ENCODE data around the gene OR4D9. TPM values are rescaled to one million over a fixed set of nuclear protein-coding genes. Genes with fewer than 3 reads are reported as not detected.

The OR4D9 gene
- total and polyA plus RNA-seq, 2 donors, result not detected

- Histone ChIP-seq H3K27ac (ENCODE audit: low read depth) (no peak overlapping the region), H3K36me3 (ENCODE audit: insufficient read depth) (no peaks in the 10 kb centered on the region), H3K4me1 (ENCODE audit: insufficient read depth) (no peaks in the 10 kb centered on the region), H3K4me3 (ENCODE audit: low read depth, low read length) (peak overlapping the region; percentile 24)
- peak; percentile 68 for DNase-seq (ENCODE audit: extremely low spot score)
- WGBS, result 6% methylated on average over 30 of the region's 30 CpGs
Observed at GRCh38 chr11:59556115-59556916, 45.0 kb downstream of the OR4D9 start.

- Histone ChIP-seq H3K4me1 (ENCODE audit: insufficient read depth) (no peaks in the 10 kb centered on the region), H3K4me3 (ENCODE audit: low read depth, low read length) (no peak overlapping the region), H3K36me3 (ENCODE audit: insufficient read depth) (no peaks in the 10 kb centered on the region), H3K27ac (ENCODE audit: low read depth) (no peak overlapping the region)
- 20% methylated on average over 13 of the region's 13 CpGs for WGBS
- DNase-seq (ENCODE audit: extremely low spot score), result no peak
Observed at GRCh38 chr11:59556917-59557348, 45.6 kb downstream of the OR4D9 start.

- H3K4me3 ChIP-seq (ENCODE audit: low read depth, low read length), result no peak overlapping the region
- WGBS, result 68% methylated on average over 7 of the region's 7 CpGs
- no peak overlapping the region for H3K27ac ChIP-seq (ENCODE audit: low read depth)
- no peaks in the 10 kb centered on the region for H3K36me3 ChIP-seq (ENCODE audit: insufficient read depth)
- H3K4me1 ChIP-seq (ENCODE audit: insufficient read depth), result no peaks in the 10 kb centered on the region
- no peak for DNase-seq (ENCODE audit: extremely low spot score)
Observed at GRCh38 chr11:59558270-59558643, 46.9 kb downstream of the OR4D9 start.

GRCh38 chr11:59559886-59560285, 48.5 kb downstream of the OR4D9 start:
- WGBS, result 51% methylated on average over 8 of the region's 8 CpGs
- H3K36me3 ChIP-seq (ENCODE audit: insufficient read depth), result no peaks in the 10 kb centered on the region
- no peak for DNase-seq (ENCODE audit: extremely low spot score)
- H3K4me1 ChIP-seq (ENCODE audit: insufficient read depth), result no peaks in the 10 kb centered on the region
- H3K4me3 ChIP-seq (ENCODE audit: low read depth, low read length), result no peak overlapping the region
- H3K27ac ChIP-seq (ENCODE audit: low read depth), result no peak overlapping the region

GRCh38 chr11:59560290-59560701, 49.0 kb downstream of the OR4D9 start:
- no peaks in the 10 kb centered on the region for H3K4me1 ChIP-seq (ENCODE audit: insufficient read depth)
- WGBS, result under 1% methylated on average over 18 of the region's 18 CpGs
- peak; percentile 82 for DNase-seq (ENCODE audit: extremely low spot score)
- no peaks in the 10 kb centered on the region for H3K36me3 ChIP-seq (ENCODE audit: insufficient read depth)
- peak overlapping the region; percentile 72 for H3K27ac ChIP-seq (ENCODE audit: low read depth)
- peak overlapping the region; percentile 59 for H3K4me3 ChIP-seq (ENCODE audit: low read depth, low read length)

- Histone ChIP-seq H3K27ac (ENCODE audit: low read depth) (peak overlapping the region; percentile 72), H3K36me3 (ENCODE audit: insufficient read depth) (no peaks in the 10 kb centered on the region), H3K4me3 (ENCODE audit: low read depth, low read length) (peak overlapping the region; percentile 59), H3K4me1 (ENCODE audit: insufficient read depth) (no peaks in the 10 kb centered on the region)
- 5% methylated on average over 40 of the region's 40 CpGs for WGBS
- DNase-seq (ENCODE audit: extremely low spot score), result peak; percentile 81
Observed at GRCh38 chr11:59560702-59561473, 49.5 kb downstream of the OR4D9 start.

GRCh38 chr11:59562292-59562691, 51.0 kb downstream of the OR4D9 start:
- no peak overlapping the region for H3K27ac ChIP-seq (ENCODE audit: low read depth)

More at GRCh38 chr11:59562292-59562691, 51.0 kb downstream of the OR4D9 start:
- DNase-seq (ENCODE audit: extremely low spot score), result no peak
- Histone ChIP-seq H3K4me3 (ENCODE audit: low read depth, low read length) (no peak overlapping the region), H3K36me3 (ENCODE audit: insufficient read depth) (no peaks in the 10 kb centered on the region), H3K4me1 (ENCODE audit: insufficient read depth) (no peaks in the 10 kb centered on the region)
- 84% methylated on average over 3 of the region's 3 CpGs for WGBS

Other genes starting within 250 kb of the OR4D9 start
- gene OR5AN1, start 152.6 kb upstream of the OR4D9 start, total RNA-seq, result not detected
- not detected for gene OR5AN1, start 152.6 kb upstream of the OR4D9 start, polyA plus RNA-seq
- not detected for gene OR5A2, start 85.1 kb upstream of the OR4D9 start, total RNA-seq
- gene OR5A2, start 85.1 kb upstream of the OR4D9 start, polyA plus RNA-seq, result not detected
- not detected for gene OR5A1, start 75.1 kb upstream of the OR4D9 start, total RNA-seq
- not detected for gene OR5A1, start 75.1 kb upstream of the OR4D9 start, polyA plus RNA-seq
- not detected for gene OR4D6, start 54.6 kb upstream of the OR4D9 start, total RNA-seq
- not detected for gene OR4D6, start 54.6 kb upstream of the OR4D9 start, polyA plus RNA-seq
- not detected for gene OR4D10, start 38.2 kb upstream of the OR4D9 start, total RNA-seq
- gene OR4D10, start 38.2 kb upstream of the OR4D9 start, polyA plus RNA-seq, result not detected
- not detected for gene OR4D11, start 8.0 kb upstream of the OR4D9 start, total RNA-seq
- not detected for gene OR4D11, start 8.0 kb upstream of the OR4D9 start, polyA plus RNA-seq
- gene OSBP, start 104.2 kb downstream of the OR4D9 start, total RNA-seq, result 45.2 TPM
- 23.3 TPM for gene OSBP, start 104.2 kb downstream of the OR4D9 start, polyA plus RNA-seq
- 10.9 TPM for gene PATL1, start 157.5 kb downstream of the OR4D9 start, total RNA-seq
- 19.5 TPM for gene PATL1, start 157.5 kb downstream of the OR4D9 start, polyA plus RNA-seq
- gene OR10V1, start 202.3 kb downstream of the OR4D9 start, total RNA-seq, result not detected
- gene OR10V1, start 202.3 kb downstream of the OR4D9 start, polyA plus RNA-seq, result not detected
- gene STX3, start 243.8 kb downstream of the OR4D9 start, total RNA-seq, result 11.9 TPM
- 14.2 TPM for gene STX3, start 243.8 kb downstream of the OR4D9 start, polyA plus RNA-seq